Stimulated activated CD8-positive, alpha-beta memory T cell treated with anti-CD3 and anti-CD28 coated beads, Interleukin-12 subunit alpha, Interleukin-12 subunit beta, amount 100 ng/mL, for 4 hours (primary cell): Measurements from ENCODE around the gene MYLK.

Experiments used
- DNase-seq: peaks from one replicate; pipeline ENCODE4 v3.0.0-alpha.2; 2020; ENCODE audit warnings: low read depth

MYLK gene

DNA sequence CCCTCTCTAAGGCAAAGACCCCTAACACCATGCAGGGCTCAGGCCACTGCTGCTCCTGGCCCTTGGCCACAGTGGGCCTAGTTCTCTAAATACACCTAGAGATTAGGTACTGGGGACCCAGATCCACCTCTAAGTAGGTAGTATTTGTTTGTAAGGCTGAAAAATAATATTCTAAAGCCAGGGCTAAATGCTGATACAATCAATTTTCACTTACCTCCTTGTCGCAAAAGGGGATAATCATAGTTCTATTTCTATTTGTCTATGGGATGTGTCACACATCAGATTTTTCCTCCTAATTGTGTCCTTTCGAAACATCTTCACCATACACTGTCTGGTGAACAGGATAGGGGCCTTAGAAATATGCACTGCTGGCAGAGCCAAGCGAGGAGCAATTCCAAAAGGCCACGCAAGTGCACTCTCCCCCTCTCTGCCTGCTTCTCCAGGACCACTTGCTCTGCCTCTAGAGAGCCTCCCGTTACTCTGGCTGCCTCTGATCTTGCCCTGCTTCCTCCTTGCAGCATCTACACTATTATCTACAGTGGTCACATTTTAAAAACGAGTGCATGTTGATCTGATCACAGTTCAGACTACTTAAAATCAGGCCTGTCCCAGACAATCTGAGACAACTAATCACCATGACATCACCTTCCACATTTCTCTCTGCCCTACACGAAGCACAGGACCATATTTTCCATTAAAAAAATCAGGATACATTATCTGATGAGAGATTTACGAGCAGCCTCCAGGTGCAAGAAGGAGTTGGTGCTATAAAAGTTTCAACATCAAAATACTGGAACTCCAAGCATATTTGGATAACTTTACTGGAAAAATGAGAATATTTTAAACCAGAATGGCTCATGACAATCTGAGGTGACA, 115.4 kb downstream of the MYLK start:
- DNase-seq, result no peak

DNA sequence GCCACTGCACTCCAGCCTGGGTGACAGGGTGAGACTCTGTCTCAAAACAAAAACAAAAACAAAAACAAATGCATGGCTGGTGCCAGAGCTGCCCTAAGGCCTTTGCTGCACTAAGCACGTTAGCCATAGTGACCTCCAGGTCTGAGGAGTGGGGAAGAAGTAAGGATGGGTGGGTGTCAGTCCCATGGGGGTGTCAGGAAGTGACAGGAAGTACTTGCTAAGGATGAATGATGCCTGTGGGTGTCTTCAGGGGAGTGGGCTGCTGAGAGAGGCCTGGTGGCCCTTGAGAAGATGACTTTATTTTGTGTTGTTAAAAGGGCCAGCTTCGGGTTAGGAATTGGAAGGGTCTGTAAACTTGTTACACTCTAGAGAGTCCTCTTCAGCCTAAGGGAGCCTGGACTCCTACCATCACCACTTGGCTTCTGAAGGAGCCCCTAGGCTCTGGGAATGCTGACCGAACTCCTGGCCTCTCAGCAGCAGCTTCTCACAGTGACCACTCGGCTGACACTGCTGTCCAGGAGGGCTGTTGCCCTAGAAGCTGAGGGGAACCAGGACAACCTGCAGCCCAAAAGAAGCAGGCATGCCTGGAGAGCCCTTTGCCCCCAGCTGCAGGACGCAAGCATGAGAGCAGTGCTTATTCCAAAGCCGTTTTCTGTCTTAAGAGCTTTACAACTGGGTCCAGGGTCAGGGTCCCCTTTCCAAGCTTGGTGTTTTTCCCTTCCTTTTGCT, 116.4 kb downstream of the MYLK start:
- no peak for DNase-seq

- DNase-seq, result no peak
These were observed 117.1 kb downstream of the MYLK start for GRCh38 chr3:123767009-123767372.

- no peak for DNase-seq
These were observed 117.7 kb downstream of the MYLK start for GRCh38 chr3:123766193-123767008.

- no peak for DNase-seq
These were observed 118.5 kb downstream of the MYLK start for GRCh38 chr3:123765475-123766128.

- DNase-seq, result no peak
These were observed 119.5 kb downstream of the MYLK start for GRCh38 chr3:123764647-123765046.

DNA sequence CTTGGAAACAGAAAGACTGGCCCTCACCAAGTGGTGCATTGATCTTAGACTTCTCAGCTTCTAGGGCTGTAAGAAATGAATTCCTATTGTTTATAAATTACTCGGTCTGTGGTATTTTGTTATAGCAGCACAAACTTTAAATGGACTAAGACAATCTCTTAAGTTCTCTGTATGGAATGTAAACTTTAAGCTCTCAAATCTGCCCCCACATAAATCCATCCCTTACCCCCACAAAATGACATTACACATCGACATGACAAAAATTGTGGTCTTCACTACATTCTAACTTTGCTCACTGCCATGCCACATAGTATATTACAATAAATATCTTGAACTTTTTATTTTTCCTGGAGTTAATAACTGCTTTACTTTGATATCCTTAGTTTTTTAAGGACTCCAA, 121.3 kb downstream of the MYLK start:
- no peak for DNase-seq

DNA sequence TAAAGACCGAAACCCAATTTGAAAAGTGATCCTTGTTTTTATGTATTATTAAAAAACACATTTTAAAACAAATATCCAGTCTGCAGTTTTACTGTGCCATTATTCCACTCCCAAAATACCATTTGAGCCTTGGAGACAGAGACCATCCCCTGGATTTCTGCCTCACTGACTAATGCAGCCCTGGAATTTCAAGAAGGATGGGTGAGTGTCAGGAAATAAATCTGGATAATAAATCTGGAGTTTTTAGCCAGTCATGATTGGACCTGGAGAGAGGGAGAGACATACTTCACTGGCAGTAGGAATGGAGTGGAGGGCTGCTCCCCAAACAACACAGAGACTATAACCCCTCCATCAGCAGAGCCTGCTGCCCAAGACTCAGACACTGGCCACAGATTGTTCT, 123.3 kb downstream of the MYLK start:
- no peak for DNase-seq

DNA sequence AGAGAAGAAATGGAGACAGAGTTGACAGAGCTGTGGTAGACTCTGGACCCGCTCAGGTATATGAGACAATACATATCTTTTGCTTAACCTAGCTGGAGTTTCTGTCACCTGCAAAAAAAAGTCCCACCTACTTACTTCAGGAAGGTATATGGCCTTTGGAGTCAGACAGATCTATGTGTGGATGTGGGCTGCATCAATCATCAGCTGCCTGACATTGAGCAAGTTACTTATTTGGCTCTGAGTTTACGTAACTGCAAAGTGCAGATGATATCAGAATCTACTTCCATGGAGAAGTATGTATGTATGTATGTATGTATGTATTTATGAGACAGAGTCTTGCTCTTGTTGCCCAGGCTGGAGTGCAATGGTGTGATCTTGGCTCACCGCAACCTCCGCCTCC, 124.3 kb downstream of the MYLK start:
- no peak for DNase-seq

DNA sequence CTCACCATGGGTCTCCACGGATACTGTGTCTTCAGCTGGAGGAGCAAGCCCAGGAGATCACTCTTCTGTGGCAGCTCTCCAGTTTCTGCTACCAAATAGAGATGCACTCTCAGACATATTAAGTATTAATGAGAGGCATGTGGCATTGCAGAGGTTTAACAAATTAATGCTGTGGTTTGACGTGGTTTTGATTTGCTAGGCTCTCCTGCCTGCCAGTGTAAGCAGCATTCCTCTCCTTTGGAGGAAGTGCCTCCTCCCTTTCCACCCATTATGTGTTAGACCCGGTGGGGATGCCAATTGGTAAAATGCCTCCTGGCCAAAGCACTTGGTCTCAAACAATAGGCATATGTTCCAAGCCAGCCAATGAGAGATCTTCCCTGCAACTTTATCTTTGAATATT, 124.8 kb downstream of the MYLK start:
- no peak for DNase-seq

DNA sequence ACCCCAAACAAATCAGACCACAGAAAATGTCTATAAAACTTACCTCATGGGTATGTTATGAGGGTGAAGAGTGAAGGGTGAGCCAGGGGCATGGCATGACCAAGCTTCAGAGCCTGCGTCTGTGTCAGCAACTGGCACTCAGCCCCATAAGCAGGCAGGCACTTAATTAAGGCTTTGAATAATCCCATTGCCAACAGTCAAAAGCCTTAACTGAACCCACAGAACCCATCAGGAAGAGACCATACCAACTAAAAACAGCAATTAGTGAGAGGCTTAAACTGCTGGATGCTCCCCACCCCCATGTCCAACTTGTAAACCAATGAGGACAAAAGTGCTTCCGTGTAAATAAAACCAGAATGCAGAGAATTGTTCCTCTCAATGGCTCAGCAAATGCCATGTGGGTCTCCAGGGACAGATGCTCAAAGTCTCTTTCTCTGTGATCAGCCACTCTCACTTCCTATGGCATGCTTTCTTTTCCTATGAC, 126.0 kb downstream of the MYLK start:
- no peak for DNase-seq

DNA sequence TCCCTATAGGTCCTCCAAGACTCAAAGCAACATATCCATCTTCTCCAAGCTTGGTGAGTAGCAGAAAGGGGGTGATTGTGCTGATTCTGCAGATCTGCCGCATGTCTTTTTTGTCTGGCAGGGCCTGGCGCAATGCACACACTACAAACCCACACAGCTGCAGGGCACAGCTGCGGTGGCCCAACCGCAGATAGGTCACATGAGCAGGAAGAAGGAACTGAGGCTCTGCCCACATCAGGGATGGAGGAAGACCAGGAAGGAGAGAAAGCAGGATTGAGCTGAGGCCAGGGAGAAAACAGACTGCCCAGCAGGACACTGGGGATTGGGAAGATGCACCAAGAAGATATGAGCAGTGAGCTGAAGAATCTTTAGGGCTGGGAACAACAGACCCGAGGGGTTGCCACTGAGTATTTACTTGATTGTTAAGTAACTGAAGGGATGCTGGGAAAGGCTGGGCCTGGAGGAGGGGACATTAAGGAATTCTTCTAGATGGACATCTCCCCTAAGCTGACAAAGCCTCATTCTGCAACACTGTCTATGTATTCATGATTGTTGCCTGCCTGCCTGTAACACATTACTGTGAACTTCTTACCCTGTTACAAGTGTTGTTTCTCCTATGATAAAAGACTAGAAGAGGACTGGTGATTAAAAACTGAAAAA, 126.7 kb downstream of the MYLK start:
- DNase-seq, result no peak

GRCh38 chr3:123755501-123755900, 128.6 kb downstream of the MYLK start:
- DNase-seq, result no peak

DNA sequence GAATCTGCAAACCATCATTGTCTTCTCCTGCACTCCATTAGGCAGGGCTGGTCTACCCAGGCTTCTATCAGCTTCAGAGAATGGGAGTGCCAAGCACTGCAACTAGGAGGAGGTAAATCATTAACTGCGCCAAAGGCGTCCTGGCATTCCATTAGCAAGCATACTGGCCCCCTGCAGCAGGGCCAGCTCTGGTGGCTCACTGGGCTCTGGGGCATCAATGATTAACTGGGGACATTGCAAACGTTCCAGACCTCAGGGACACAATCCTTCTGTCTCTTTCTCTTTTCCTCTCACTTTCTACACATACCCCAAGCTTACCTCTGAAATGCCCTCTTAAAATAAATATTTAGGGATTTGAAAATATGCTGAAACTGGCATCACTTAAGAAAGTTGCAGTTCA, 129.0 kb downstream of the MYLK start:
- DNase-seq, result no peak

DNA sequence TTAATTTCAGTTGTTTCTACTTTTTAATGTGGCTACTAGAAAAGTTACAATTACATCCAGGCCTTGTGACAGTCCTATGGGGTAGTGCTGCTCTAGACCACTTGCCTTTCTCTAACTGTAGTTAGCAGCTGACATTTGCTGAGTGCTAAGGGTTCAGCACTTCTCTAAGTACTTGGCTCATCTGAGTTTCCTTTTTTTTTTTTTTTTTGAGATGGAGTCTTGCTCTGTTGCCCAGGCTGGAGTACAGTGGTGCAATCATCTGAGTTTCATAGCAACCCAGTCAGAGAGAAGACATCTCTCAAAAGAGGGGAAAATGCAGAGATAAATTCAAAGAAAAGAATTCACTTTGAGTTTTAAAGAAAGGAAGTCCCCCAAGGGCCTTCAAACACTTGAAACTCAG, 130.8 kb downstream of the MYLK start:
- DNase-seq, result no peak

- DNase-seq, result no peak
These were observed 131.9 kb downstream of the MYLK start for GRCh38 chr3:123752228-123752627.

DNA sequence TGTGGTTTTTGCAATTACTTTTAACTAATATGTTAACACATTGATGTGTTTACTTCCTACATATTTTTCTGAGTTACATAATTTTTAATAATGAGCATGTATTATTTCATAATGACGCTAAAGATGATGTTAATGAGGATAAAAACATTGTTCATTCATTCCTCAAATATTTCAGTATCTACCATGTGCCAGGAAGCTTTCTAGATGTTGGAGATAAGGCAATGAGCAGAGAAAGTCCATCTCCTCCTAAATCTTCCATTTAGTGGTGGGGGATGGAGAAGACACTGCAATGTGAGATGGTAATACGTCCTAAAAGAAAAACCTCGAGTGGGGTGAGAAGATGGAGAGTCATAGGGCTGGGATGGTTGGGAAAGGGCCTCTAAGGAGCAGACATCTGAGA, 132.7 kb downstream of the MYLK start:
- no peak for DNase-seq

DNA sequence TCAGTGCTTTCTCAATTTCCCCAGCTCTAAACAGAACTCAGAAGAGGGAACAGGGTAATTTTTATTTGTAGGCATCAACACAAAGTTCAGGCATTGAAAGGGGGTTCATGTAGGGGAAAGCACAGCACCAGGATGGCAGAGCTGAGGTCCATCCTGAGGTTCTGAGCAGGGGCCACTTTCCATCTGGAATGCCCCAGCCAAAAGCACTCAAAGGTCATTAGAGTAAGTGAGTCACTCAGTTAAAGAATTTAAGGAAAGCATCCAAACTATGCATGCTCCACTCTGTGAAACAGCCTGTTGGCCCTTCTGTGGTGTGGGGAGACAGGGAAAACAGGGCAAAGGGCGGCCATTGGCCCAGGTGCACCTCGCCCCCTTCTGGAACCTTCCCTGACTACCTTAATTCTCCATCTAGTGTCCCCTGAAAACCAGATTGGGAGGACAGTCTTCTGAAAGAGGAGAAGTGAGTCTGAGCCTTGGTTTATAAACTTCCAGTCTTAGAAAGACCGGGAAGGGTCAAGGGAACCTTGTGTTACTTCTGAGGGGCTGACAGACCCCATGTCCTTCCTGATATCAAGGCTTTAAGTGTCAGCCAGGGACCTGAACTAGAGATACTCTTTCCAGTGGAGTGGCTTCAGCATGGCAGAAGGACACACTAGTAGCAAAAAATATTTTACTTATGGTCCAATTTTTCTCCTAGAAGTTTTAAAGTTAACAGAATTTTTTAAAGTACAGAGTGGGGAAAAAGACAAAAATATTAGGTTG, 133.3 kb downstream of the MYLK start:
- DNase-seq, result no peak

GRCh38 chr3:123750209-123750608, 133.9 kb downstream of the MYLK start:
- DNase-seq, result no peak

DNA sequence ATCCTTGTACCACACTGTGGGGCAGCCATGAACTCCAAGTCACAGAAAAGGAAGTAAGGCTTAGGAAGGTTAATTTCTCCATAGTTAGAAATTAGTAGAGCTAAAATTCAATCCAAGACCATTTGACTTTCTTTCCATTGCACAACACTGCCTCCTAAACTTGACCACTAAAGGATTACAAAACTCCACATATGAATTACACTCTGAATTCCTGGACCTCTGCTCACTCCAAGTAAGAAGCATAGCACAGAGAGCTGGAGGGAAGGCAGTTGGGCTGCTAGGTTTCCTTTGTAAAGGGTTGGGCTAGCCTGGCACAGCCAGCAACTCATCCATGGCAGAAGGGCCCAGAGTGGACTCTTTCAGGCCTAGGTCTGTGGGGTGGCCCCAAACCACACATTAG, 134.4 kb downstream of the MYLK start:
- DNase-seq, result no peak
